Omental fat pad (tissue), 4 donors: ENCODE measurements around the gene ZNFX1. TPM values are rescaled to one million over a fixed set of nuclear protein-coding genes. Genes with fewer than 3 reads are reported as not detected.
"Not testable (repeated sequence)": the region's sequence is repeated elsewhere in the genome, so short reads cannot be mapped to it uniquely, and the experiment has no call there.

Experiments used
- ATAC-seq: fragments of 150-250 bp; one replicate; pipeline ENCODE4 v1.9.1; 2016; ENCODE audit warnings: mild to moderate bottlenecking, moderate library complexity; ENCODE audit not compliant: low FRiP score
- DNase-seq: peaks from one replicate; pipeline ENCODE4 v3.0.0-alpha.2; 2019; ENCODE audit warnings: low spot score
- total RNA-seq, 4 donors: library from RNA; depleted of rRNA; stranded (reverse); fragments of >200 nt; gene quantifications; one replicate each; pipeline ENCODE4 v1.1.0, GENCODE V29; 2016
- TF ChIP-seq, protein P1 (sequence below), 3 donors: fragments of 450-650 bp; IDR thresholded peaks; one replicate each; pipeline ENCODE4 v1.5.1; 2016 to 2017; ENCODE audit warnings: antibody characterized with exemption in 3 of 3, mild to moderate bottlenecking in 3 of 3, moderate library complexity in 2 of 3

The ZNFX1 gene
- total RNA-seq, 4 donors from 2014 or later, result 40.5 to 106 (median 54.8) TPM

DNA sequence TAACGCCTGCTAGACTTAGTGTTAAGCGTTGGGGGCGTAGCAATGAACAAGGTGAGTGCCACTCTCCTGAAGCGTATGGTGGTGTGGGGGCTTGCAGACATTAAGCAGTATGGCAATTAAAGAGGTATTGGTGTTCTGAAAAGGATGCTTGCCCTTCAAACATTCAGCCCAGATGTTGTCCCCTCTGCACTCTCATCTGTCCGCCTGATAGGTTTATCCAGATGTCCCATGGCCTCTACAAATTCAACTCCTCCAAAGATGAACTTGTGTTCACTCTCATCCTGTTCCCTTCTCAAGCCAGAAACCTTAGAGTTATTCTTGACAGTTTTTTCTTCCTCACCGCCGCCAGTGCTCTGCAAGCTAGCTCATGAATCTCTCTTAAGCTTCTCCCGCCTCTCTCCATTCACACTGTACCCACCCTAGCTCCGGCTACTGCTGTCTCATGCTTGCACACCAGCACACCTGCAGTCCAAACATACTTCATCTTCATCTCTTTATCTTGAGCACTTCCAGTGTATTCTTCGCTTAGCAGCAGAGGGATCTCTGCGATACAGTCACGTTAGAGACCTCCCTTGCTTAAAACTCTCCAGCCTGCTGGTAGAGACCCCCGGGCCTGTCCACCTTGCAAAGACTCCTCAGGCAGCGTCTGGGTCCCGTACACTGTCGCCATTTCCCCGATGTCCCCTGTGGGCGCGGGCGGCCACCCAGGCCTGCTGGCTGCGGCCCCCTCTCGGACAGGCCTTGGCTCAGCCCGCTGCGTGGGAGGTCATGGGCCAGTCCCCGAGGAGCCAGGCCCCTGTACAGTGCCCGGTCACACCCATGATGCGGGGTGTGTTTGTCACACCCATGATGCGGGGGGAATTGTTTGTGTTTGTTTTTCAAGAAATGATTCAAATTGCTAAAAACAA is 57.7 kb downstream of the ZNFX1 start:
- DNase-seq (no peak), ATAC-seq (no peak)
- TF ChIP-seq, protein P1, sequence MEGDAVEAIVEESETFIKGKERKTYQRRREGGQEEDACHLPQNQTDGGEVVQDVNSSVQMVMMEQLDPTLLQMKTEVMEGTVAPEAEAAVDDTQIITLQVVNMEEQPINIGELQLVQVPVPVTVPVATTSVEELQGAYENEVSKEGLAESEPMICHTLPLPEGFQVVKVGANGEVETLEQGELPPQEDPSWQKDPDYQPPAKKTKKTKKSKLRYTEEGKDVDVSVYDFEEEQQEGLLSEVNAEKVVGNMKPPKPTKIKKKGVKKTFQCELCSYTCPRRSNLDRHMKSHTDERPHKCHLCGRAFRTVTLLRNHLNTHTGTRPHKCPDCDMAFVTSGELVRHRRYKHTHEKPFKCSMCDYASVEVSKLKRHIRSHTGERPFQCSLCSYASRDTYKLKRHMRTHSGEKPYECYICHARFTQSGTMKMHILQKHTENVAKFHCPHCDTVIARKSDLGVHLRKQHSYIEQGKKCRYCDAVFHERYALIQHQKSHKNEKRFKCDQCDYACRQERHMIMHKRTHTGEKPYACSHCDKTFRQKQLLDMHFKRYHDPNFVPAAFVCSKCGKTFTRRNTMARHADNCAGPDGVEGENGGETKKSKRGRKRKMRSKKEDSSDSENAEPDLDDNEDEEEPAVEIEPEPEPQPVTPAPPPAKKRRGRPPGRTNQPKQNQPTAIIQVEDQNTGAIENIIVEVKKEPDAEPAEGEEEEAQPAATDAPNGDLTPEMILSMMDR (IDR thresholded peaks at IDR 0.05), result no peak

DNA sequence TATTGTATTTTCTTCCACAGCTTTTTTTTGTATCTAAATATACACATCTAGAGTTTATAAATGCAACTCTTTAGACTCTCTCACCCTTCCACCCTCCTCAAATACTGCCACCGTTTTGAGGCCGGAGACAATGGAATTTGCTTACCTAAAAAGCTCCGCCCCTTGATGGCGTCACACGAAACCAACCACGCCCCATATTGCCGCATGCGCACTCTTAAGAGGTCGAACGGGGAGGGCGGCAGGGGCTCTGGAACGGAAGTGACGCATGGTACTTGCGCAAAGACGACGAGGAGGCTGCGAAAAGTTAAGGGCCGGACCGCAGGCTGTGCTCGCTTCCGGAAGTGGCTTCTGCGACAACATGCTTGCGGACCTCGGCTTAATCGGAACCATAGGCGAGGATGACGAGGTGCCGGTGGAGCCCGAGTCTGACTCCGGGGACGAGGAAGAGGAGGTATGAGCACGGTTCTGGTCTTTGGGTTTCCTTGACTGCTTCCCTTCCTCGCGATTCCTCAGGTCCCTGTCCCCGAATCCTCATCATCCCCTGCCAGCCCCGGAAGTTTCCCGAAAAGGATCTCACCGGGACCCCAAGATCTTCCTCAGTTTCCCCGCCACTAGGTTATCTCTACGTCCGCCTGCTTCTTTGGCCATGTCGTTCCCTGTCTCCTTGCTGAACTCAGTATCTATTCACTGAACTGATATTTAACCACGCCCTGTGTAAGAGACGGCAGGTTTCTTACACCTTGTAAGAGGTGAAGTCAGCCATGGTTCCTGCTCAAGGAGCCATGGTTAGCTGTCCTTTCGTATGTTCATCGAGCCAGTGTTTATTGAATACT is 58.5 kb downstream of the ZNFX1 start, which contains the start of gene DDX27:
Gene DDX27 (plus strand): TSS at position 326 of the 833 bp plus-strand sequence. CDS start 33 bp downstream, at position 359.
- ATAC-seq, result peak; percentile 89
- TF ChIP-seq, protein P1 (IDR thresholded peaks at IDR 0.05), result no peak
- peak; percentile 96 for DNase-seq

DNA sequence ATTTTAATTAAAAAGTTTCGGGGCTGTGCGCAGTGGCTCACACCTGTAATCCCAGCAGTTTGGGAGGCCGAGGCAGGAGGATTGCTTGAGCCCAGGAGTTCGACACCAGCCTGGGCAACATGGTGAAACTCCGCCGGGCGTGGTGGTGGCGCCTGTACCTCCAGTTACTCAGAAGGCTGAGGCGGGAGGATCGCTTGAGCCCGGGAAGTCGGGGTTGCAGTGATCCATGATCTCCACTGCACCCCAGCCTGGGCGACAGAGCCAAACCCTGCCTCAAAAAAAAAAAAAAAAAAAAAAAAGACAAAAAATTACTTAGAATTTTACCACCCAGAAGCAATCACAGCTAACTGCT is 59.1 kb downstream of the ZNFX1 start:
- DNase-seq, ATAC-seq: not testable (repeated sequence)

DNA sequence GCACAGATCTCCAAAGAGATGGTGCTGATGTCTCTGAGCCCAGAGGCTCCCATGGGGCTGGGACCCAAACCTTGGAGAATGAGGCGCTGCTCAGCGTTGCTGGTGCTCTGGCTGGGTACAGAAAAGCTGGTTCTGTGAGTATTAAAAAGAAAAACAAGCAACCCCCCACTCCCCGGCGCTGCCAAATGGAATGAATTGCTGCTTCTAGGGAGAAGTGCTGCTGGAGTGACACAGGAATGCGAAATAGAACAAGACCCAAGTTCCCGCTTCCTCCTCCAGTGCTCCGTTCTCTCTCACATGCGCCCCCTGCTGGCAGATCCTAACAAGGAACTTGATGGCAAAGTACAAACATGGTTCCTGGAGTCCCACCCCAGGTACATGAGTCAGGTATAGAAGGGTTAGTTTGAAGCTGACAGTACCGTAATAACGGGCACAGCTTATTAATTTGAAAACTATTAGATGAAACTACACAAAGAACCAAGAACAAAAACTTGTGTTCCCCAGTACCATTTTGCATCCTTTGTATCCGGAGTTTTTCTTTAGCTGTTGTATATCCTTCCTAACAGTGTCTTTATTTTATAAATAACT is 60.8 kb downstream of the ZNFX1 start:
- DNase-seq (peak; percentile 100), ATAC-seq (peak; percentile 79)
- TF ChIP-seq, protein P1 (IDR thresholded peaks at IDR 0.05), result peak in 2 of 3 donors; percentile 53 to 90

- TF ChIP-seq, protein P1 (IDR thresholded peaks at IDR 0.05), result no peak
- DNase-seq (no peak), ATAC-seq (no peak)
These were observed 62.6 kb downstream of the ZNFX1 start for GRCh38 chr20:49215232-49215631.

DNA sequence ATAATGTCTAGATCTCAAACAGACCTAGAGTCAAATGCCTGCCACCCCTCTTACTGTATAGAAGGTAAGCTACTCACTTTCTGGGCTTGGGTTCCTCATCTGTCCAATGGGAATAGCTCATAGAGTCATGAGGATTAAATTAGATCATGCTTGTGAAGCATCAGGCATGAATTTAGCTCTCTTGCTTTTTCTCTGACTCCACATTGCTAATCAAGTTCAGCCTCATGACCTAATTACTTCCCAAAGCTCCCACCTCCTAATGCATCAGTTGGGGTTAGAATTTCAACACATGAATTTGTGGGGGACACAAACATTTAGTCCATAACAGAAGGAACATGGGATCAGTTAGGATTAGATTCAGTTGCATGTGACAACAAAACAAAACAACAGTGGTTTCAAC is 63.3 kb downstream of the ZNFX1 start:
- ATAC-seq (no peak), DNase-seq (no peak)
- TF ChIP-seq, protein P1 (IDR thresholded peaks at IDR 0.05), result no peak

GRCh38 chr20:49210757-49211110 is 67.1 kb downstream of the ZNFX1 start:
- ATAC-seq (no peak), DNase-seq (no peak)
- TF ChIP-seq, protein P1 (IDR thresholded peaks at IDR 0.05), result no peak
